Activated CD4-positive, alpha-beta T cell treated with anti-CD3 and anti-CD28 coated beads, Interleukin-2, amount 50 U/mL, for 48 hours (primary cell): ENCODE data around the gene RBM25.
"Not testable (repeated sequence)": the region's sequence is repeated elsewhere in the genome, so short reads cannot be mapped to it uniquely, and the experiment has no call there.

Experiments
- DNase-seq, 2 experiments: peaks; one replicate each; pipeline ENCODE4 v3.0.0-alpha.2; 2020

The RBM25 gene

GRCh38 chr14:73058224-73058921 lies at the start of gene RBM25:
Gene RBM25, plus strand, starts transcription at chr14:73058534. Its CDS starts 13,108 bp downstream, at chr14:73071642.
- DNase-seq: peak; percentile 95

DNA sequence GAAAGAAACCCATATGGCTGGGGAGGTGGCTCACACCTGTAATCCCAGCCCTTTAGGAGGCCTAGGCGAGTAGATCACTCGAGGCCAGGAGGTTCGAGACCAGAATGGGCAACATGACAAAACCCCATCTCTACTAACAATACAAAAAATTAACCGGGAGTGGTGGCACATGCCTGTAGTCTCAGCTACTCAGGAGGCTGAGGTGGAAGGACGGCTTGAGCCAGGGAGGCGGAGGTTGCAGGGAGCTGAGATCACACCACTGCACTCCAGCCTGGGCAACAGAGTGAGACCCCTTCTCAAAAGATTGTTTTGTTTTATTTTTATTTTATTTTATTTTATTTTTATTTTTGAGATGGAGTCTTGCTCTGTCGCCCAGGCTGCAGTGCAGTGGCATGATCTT lies 47.1 kb upstream of the RBM25 start:
- not testable (repeated sequence) for DNase-seq

- no peak for DNase-seq
Observed at GRCh38 chr14:73014105-73014504, 44.2 kb upstream of the RBM25 start.

- not testable (repeated sequence) for DNase-seq
Observed at GRCh38 chr14:73015552-73015951, 42.8 kb upstream of the RBM25 start.

DNA sequence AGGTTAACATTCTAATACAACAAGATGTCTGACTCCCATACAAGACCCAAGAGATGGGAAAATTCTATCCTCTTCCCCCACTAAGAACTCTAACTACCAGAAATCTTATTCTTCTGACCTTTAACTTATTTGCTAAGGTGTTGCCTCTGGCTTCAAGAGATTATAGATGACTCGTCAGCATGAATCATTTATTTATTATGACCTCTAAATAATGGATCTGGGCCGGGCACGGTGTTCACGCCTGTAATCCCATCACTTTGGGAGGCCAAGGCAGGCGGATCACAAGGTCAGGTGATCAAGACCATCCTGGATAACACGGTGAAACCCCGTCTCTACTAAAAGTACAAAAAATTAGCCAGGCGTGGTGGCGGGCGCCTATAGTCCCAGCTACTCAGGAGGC lies 42.3 kb upstream of the RBM25 start:
- DNase-seq: not testable (repeated sequence)

DNA sequence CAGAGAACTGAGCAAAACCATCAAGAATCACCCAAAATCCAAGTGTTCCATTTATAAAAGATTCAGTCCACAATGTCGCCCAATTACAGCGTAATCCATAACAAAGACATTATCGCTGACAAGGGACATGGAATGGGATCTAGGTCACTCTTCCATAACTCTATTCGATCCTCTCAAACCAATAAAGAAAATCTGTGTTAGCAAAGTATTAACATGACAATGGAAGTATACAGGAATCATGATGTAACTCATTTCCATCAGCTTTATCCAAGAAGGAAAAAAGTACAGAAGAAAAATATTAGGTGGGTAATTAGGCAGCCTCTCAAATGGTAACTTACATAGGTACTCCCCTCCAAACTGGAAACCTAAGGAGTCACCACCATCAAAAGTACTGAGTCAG lies 36.3 kb upstream of the RBM25 start:
- DNase-seq: no peak

DNA sequence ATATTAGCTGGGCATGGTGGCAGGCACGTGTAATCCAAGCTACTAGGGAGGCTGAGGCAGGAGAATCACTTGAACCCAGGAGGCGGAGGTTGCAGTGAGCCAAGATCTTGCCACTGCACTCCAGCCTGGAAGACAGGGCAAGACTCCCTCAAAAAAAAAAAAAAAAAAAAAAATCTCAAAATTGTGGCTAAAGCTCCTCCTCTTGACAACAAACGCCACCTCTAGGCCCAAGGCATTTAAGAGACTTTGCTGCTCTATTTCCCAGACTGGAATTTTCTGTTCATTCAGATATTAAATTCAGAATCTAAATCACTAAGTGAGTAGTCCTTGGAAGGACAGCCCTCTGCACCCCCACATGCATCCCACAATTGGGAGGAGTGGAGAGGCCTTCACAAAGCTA lies 32.8 kb upstream of the RBM25 start:
- no peak for DNase-seq

DNA sequence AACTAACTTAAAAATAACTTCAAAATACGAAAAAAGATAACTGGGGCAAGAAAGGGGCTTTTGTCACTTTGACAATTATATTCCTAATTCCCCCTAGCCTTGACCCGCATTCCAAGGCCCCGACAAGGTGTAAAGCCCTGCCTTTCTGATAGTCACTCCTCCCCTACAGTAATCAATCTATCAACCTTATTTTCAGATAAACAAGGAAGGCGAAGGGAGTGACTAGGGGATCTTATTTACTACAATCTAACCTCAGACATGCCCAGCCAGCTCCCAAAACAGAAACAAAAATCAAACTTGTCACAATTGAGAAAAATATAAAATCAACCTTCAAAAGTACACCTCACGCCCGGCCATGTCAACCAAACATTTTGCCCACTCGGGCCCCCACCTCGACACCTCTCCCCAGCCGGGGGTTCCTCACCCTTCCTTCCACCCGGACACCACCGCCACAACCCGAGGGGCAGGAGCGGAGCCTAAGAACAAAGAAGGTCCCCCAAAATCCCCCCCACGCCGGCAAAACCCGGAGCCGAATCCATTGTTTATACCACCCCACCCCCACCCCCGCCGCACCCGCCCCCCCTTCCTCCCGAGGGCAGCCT lies 32.0 kb upstream of the RBM25 start:
- peak in 1 of 2 experiments; percentile 6 for DNase-seq

- peak; percentile 92 to 95 for DNase-seq
Observed at GRCh38 chr14:73026845-73027542, 31.3 kb upstream of the RBM25 start, which contains the start of gene ZFYVE1. Gene ZFYVE1, minus strand, starts transcription at chr14:73027106. Its CDS starts 2,598 bp downstream, at chr14:73024508.

DNA sequence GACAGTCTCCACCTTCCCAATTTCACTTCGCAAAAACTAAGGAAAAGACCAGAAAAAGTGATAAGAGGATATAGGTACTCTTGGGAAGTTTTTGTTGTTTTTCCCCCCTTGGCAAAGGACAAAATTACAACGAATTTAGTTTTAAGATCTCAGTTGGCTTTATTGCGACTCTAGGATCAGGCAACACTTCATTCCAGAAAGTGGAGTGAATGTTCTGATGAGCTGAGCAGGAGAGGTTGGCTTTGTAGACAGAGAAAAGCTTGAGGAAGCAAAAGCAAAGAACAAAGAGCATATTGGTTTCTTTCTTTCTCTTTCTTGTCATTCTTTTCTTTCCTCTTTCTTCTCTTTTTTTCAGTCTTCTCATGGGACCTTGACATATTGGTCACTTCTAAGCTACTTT lies 30.8 kb upstream of the RBM25 start:
- DNase-seq: no peak

DNA sequence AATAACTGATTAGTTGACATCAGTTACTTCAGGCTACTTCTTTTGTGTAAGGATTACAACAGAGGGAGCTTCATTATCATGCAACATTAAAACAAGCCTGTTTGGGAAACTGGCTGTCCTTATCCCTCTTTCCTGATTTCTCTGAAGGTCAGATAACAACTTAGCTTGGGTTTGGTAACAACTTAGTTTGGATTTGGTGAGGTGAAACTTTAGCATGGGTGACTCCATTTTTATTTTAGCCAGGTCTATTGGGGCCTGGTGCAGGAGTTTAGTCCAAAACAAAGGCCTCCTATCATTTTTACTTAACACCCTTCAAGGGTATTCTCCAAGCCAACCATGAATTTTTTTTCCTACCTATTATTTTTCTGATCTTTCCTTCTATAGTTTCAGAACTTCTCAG lies 30.4 kb upstream of the RBM25 start:
- no peak for DNase-seq

DNA sequence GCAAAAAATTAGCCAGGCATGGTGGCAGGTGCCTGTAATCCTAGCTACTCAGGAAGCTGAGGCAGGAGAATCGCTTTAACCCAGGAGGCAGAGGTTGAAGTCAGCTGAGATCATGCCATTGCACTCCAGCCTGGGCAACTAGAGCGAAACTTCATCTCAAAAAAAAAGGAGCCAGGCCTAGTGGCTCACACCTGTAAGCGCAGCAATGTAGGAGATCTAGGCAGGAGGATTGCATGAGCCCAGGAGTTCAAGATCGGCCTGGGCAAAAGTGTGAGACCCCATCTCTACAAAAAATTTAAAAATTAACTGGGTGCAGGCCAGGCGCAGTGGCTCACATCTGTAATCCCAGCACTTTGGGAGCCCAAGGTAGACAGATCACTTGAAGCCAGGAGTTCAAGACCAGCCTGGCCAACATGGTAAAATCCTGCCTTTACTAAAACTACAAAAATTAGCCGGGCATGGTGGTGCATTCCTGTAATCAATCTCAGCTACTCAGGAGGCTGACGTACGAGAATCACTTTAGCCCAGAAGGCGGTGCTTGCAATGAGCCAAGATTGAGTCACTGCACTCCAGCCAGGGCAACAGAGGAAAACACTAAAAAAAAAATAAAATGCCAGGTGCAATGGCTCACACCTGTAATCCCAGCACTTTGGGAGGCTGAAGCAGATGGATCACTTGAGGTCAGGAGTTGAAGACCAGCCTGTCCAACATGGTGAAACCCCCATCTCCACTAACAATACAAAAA lies 21.5 kb upstream of the RBM25 start:
- not testable (repeated sequence) for DNase-seq

DNA sequence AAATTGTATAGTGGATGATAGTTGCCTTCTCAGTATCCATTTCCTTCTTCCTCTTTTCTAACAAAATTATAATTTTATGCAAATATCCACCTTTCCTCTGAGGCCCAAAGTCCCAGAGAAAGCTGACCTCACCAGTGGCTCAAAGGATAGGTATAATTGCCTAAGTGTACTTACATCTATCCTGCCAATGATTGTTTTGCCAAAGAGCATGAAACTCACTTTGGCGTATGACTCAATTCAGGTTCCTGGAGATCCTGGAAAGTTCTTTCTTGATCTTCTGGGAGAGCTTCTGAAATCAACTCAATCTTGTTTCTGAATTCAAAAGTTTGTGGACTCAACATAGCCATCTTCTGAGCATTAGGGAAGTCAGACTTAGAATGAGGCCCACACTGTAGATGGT lies 10.5 kb upstream of the RBM25 start:
- no peak for DNase-seq

- no peak for DNase-seq
Observed at GRCh38 chr14:73049428-73049827, 8.9 kb upstream of the RBM25 start.

- no peak for DNase-seq
Observed at GRCh38 chr14:73055251-73055650, 3.1 kb upstream of the RBM25 start.

DNA sequence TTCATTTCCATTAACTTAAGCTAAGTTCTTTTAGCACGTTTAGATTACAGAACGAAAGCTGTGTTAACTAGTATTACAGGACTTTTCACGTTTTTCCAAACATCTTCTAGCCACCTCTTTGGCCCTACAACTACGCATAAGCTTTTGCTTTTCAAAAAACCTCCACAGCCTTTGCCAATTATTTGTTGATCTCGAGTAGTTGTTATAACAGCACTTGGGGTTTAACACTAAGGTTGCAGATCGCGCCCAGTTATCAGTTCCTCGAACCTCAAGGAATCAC lies 450 bp upstream of the RBM25 start:
- DNase-seq: no peak

DNA sequence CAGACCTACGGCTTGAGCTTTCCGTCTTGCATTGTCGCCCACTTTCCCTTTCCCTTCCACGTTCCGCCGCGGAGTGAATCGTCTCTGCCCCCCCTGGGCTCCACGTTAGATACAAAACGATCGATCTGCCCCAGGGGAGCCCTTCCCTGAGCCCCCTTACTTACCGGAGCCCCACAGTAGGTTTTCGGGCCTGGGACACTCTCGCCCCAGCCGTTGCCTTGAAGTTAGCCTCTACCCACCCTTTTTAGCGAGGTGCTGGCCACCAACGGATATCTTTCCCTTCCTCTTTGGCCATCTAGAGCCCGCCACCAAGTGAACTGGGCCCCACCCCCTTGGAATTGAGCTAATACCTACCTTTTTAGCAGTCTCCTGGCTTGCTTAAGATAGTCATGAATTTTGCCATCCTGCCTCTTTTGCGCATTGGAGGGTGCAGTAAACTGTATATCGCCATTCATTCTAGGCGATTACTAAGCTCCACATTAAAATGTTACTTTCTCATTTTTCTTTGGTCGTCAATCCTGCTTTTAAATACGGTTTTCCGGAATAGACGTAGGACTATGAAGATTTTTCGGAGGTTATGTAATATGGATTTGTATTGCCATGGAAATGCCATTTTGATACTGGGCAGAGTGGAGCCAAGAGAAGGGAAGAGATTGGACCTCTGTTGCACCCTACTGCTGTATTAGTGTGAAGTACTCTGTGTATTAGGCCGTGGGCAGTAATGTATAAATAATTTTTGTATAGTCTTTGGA lies 764 bp downstream of the RBM25 start:
- DNase-seq: no peak

DNA sequence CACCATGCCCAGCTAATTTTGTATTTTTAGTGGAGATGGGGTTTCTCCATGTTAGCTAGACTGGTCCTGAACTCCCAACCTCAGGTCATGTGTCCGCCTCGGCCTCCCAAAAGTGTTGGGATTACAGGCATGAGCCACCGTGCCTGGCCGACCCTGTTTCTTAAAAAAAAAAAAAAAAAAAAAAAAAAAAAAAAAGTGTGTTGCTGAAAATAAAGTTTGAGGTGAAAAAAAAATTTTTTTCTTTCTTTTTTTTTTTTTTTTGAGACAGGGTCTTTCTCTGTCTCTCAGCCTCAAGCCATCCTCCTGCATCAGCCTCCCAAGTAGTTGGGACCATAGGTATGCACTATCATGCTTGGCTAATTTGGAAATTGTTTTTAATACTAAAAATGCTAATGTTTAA lies 11.3 kb downstream of the RBM25 start:
- no peak for DNase-seq

- DNase-seq: no peak
Observed at GRCh38 chr14:73091044-73091443, 32.7 kb downstream of the RBM25 start.

DNA sequence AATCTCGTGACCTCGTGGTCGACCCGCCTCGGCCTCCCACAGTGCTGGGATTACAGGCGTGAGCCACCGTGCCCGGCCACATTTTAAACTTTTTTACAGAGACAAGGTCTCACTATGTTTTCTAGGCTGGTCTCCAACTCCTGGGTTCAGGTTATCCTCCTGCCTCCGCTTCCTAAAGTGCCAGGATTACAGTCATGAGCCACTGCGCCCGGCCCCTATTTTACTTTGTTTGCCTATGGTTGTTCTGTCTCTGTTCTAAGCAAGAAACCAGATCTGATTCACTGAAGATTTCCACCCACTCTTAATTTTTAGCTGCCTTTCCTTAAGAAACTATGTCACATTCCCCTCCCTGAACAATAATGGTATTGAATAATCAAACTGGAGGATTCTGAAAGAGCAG lies 39.1 kb downstream of the RBM25 start:
- no peak for DNase-seq

- no peak for DNase-seq
Observed at GRCh38 chr14:73100334-73100733, 42.0 kb downstream of the RBM25 start.

- DNase-seq: no peak
Observed at GRCh38 chr14:73102806-73103497, 44.6 kb downstream of the RBM25 start.
